ENCODE measurements around the gene EYA4.

DNA sequence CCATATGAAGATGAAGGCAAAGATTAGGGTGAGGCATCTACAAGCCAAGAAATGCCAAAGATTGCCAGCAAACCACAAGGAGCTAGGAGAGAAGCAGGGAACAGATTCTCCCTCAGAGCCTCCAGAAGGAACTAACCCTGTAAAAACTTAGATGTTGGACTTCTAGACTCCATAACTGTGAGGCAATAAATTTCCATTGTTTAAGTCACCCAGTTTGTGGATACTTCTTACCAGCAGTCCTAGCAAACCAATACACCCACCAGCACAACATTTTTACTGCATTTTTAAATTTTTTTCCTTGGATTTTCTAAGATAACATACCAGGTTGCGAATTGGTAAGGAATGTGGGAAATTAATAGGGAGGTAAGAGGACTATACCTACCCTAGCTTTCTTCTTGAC is 47.8 kb upstream of the EYA4 start:
- TF ChIP-seq EZH2phosphoT487 (IDR thresholded peaks at IDR 0.05; ENCODE audit: borderline replicate concordance, low read depth, low read length) = no peak
- TF ChIP-seq, protein P1, sequence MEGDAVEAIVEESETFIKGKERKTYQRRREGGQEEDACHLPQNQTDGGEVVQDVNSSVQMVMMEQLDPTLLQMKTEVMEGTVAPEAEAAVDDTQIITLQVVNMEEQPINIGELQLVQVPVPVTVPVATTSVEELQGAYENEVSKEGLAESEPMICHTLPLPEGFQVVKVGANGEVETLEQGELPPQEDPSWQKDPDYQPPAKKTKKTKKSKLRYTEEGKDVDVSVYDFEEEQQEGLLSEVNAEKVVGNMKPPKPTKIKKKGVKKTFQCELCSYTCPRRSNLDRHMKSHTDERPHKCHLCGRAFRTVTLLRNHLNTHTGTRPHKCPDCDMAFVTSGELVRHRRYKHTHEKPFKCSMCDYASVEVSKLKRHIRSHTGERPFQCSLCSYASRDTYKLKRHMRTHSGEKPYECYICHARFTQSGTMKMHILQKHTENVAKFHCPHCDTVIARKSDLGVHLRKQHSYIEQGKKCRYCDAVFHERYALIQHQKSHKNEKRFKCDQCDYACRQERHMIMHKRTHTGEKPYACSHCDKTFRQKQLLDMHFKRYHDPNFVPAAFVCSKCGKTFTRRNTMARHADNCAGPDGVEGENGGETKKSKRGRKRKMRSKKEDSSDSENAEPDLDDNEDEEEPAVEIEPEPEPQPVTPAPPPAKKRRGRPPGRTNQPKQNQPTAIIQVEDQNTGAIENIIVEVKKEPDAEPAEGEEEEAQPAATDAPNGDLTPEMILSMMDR (conservative IDR thresholded peaks at IDR 0.05; ENCODE audit: low read length) = no peak

Measured in OCI-LY7 (cell line).